ENCODE results near the gene CACNA1C. TPM values are rescaled to one million over a fixed set of nuclear protein-coding genes. Genes with fewer than 3 reads are reported as not detected.

CACNA1C gene
- total RNA-seq, 4 donors from 2014 or later: 2.0 to 4.2 (median 2.5) TPM

- Histone ChIP-seq H3K36me3 (no peaks in the 10 kb centered on the region), H3K27me3 (no peaks in the 10 kb centered on the region), H3K4me3 (replicated peaks in 1 of 3) (no peak overlapping the region), H3K27ac (no peak overlapping the region), H3K4me1 (peaks cover 0 to 5% of the 10 kb centered on the region in 2 donors), H3K9me3 (no peaks in the 10 kb centered on the region)
- no peak for DNase-seq
- TF ChIP-seq CTCF (IDR thresholded peaks at IDR 0.05): no peak
- no peak for TF ChIP-seq POLR2A (IDR thresholded peaks at IDR 0.05)
- 57 to 69% methylated on average over 1 of the region's 1 CpG for WGBS, 2 donors
- intact Hi-C loops (cut with DNase I): no loop called here
Measured at GRCh38 chr12:2009623-2010022, 43.2 kb upstream of the CACNA1C start.

- Histone ChIP-seq H3K27me3 (no peaks in the 10 kb centered on the region), H3K9me3 (no peaks in the 10 kb centered on the region), H3K36me3 (no peaks in the 10 kb centered on the region), H3K27ac (no peak overlapping the region), H3K4me3 (replicated peaks in 1 of 3) (no peak overlapping the region), H3K4me1 (peaks cover 0 to 5% of the 10 kb centered on the region in 2 donors)
- 67 to 69% methylated on average over 7 of the region's 7 CpGs for WGBS, 2 donors
- intact Hi-C loops (cut with DNase I): no loop called here
- TF ChIP-seq CTCF (IDR thresholded peaks at IDR 0.05) (no peak), POLR2A (IDR thresholded peaks at IDR 0.05) (no peak)
- peak in 1 of 2 donors; percentile 9 for DNase-seq
Measured at GRCh38 chr12:2011643-2012607, 40.9 kb upstream of the CACNA1C start.

- no peak for DNase-seq
- no peak overlapping the region for H3K4me3 ChIP-seq (replicated peaks in 1 of 3)
- intact Hi-C loops (cut with DNase I): no loop called here
- H3K27me3 ChIP-seq: no peaks in the 10 kb centered on the region
- TF ChIP-seq CTCF (IDR thresholded peaks at IDR 0.05): no peak
- no peak for TF ChIP-seq POLR2A (IDR thresholded peaks at IDR 0.05)
- WGBS, 2 donors: 91 to 93% methylated on average over 3 of the region's 3 CpGs
- H3K4me1 ChIP-seq: peaks cover 0 to 9% of the 10 kb centered on the region in 2 donors
- no peaks in the 10 kb centered on the region for H3K9me3 ChIP-seq
- no peak overlapping the region for H3K27ac ChIP-seq
- H3K36me3 ChIP-seq: no peaks in the 10 kb centered on the region
Measured at GRCh38 chr12:2013086-2013485, 39.7 kb upstream of the CACNA1C start.

GRCh38 chr12:2013527-2014223 is 39.1 kb upstream of the CACNA1C start:
- Histone ChIP-seq H3K36me3 (no peaks in the 10 kb centered on the region), H3K27me3 (no peaks in the 10 kb centered on the region), H3K9me3 (no peaks in the 10 kb centered on the region), H3K4me1 (peaks cover 0 to 10% of the 10 kb centered on the region in 2 donors), H3K27ac (no peak overlapping the region), H3K4me3 (replicated peaks in 1 of 3) (no peak overlapping the region)
- no peak for DNase-seq
- WGBS, 2 donors: 50 to 61% methylated on average over 4 of the region's 4 CpGs
- intact Hi-C loops (cut with DNase I): no loop called here
- TF ChIP-seq CTCF (IDR thresholded peaks at IDR 0.05) (no peak), POLR2A (IDR thresholded peaks at IDR 0.05) (no peak)

- DNase-seq: no peak
- Histone ChIP-seq H3K4me3 (replicated peaks in 1 of 3) (no peak overlapping the region), H3K36me3 (no peaks in the 10 kb centered on the region), H3K27me3 (no peaks in the 10 kb centered on the region), H3K27ac (no peak overlapping the region), H3K9me3 (no peaks in the 10 kb centered on the region), H3K4me1 (peaks cover 0 to 10% of the 10 kb centered on the region in 2 donors)
- TF ChIP-seq CTCF (IDR thresholded peaks at IDR 0.05) (no peak), POLR2A (IDR thresholded peaks at IDR 0.05) (no peak)
- WGBS, 2 donors: 83 to 86% methylated on average over 4 of the region's 4 CpGs
- intact Hi-C loops (cut with DNase I): no loop called here
Measured at GRCh38 chr12:2014231-2014630, 38.6 kb upstream of the CACNA1C start.
